Activated naive CD8-positive, alpha-beta T cell (primary cell): ENCODE data around the gene FRK.
"Not testable (repeated sequence)": the region's sequence is repeated elsewhere in the genome, so short reads cannot be mapped to it uniquely, and the experiment has no call there.

Source experiments
- H3K27ac Mint-ChIP-seq: one replicate; pipeline ENCODE4 v1.8.0; 2021; ENCODE audit warnings: mixed read lengths
- H3K27me3 Mint-ChIP-seq: one replicate; pipeline ENCODE4 v1.8.0; 2021; ENCODE audit warnings: mixed read lengths
- H3K36me3 Mint-ChIP-seq: one replicate; pipeline ENCODE4 v1.8.0; 2021; ENCODE audit warnings: mixed read lengths
- H3K4me1 Mint-ChIP-seq: one replicate; pipeline ENCODE4 v1.8.0; 2021; ENCODE audit warnings: low read depth, mixed read lengths
- H3K4me3 Mint-ChIP-seq: one replicate; pipeline ENCODE4 v1.8.0; 2021; ENCODE audit warnings: mild to moderate bottlenecking, mixed read lengths
- H3K9me3 Mint-ChIP-seq: one replicate; pipeline ENCODE4 v1.8.0; 2021; ENCODE audit warnings: low read depth, mixed read lengths

FRK gene

GRCh38 chr6:116059713-116060571, 749 bp downstream of the FRK start:
- no peak overlapping the region for H3K4me3 Mint-ChIP-seq

DNA sequence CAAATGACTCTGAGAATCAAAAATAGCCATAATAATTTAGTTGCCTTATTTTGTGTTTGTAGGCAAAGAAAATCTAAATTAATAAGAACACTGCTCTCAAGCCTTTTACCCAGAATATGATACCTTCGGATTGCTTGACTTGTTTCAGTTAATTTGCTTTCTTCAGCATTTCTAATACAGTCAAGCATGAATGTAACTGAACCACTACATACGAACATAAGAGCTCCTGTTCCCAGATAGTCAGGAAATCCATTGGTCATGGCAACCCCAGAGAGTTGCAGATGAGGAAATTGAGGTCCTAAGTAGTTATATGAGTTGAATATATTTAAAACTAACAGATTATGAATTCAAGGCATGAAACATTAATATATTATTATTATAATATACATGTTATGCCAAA, 2.9 kb downstream of the FRK start:
- H3K27ac Mint-ChIP-seq, result no peak overlapping the region
- peaks cover 7% of the 10 kb centered on the region for H3K27me3 Mint-ChIP-seq
- H3K4me1 Mint-ChIP-seq, result no peaks in the 10 kb centered on the region
- H3K36me3 Mint-ChIP-seq, result no peaks in the 10 kb centered on the region
- H3K9me3 Mint-ChIP-seq, result no peaks in the 10 kb centered on the region
- no peak overlapping the region for H3K4me3 Mint-ChIP-seq

More at GRCh38 chr6:116059713-116060571, 749 bp downstream of the FRK start:
- H3K27ac Mint-ChIP-seq, result no peak overlapping the region
- H3K9me3 Mint-ChIP-seq, result no peaks in the 10 kb centered on the region
- H3K27me3 Mint-ChIP-seq, result peaks cover 9% of the 10 kb centered on the region
- no peaks in the 10 kb centered on the region for H3K4me1 Mint-ChIP-seq
- H3K36me3 Mint-ChIP-seq, result no peaks in the 10 kb centered on the region

GRCh38 chr6:116055513-116055912, 5.2 kb downstream of the FRK start:
- Mint-ChIP-seq H3K9me3 (no peaks in the 10 kb centered on the region), H3K4me3 (no peak overlapping the region), H3K27ac (no peak overlapping the region), H3K27me3 (peaks cover 6% of the 10 kb centered on the region), H3K4me1 (no peaks in the 10 kb centered on the region), H3K36me3 (no peaks in the 10 kb centered on the region)

DNA sequence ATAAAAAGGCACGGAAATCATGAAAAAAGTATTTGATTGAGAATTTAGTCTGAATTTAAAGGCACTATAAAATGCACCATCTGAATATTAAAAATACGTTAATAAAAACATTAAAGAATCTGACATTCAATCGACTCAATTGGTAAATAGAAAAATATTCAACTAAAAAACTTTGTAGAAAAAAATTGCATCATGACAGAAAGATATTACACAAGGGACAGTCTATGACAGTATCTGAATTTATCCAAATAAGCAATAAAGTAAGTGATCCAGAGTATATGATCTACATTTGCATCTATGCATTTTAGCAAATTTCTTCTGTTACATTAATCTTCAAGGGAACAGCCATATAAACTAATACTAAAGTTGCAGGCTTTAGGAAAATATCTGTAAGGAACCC, 9.4 kb downstream of the FRK start:
- Mint-ChIP-seq H3K36me3 (no peaks in the 10 kb centered on the region), H3K27ac (no peak overlapping the region), H3K4me3 (no peak overlapping the region), H3K27me3 (peaks cover 9% of the 10 kb centered on the region), H3K9me3 (no peaks in the 10 kb centered on the region), H3K4me1 (no peaks in the 10 kb centered on the region)

DNA sequence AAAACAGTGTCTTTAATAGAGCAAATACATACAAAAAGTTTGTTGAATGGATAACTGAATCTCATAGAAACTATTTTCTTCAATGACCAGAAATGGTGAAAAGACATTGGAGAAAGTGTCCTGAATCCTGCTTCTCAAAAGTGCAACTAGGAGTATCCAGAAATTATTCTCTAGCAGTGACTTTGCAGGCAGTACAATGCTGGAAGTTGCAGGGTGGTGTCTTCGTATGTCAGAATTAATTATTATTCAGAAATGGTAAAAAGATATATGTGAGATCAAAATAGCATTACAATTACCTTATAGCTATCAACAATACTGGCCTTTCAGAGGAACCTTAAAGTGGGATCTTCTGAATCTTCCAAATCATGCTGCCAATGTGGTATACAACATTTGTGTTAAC, 10.0 kb downstream of the FRK start:
- no peak overlapping the region for H3K4me3 Mint-ChIP-seq
- H3K36me3 Mint-ChIP-seq, result no peaks in the 10 kb centered on the region
- H3K4me1 Mint-ChIP-seq, result no peaks in the 10 kb centered on the region
- no peak overlapping the region for H3K27ac Mint-ChIP-seq
- peaks cover 9% of the 10 kb centered on the region for H3K27me3 Mint-ChIP-seq
- no peaks in the 10 kb centered on the region for H3K9me3 Mint-ChIP-seq

GRCh38 chr6:116049321-116049720, 11.4 kb downstream of the FRK start:
- Mint-ChIP-seq H3K27me3 (peaks cover 9% of the 10 kb centered on the region), H3K36me3 (no peaks in the 10 kb centered on the region), H3K27ac (no peak overlapping the region), H3K9me3 (no peaks in the 10 kb centered on the region), H3K4me1 (no peaks in the 10 kb centered on the region), H3K4me3 (no peak overlapping the region)

DNA sequence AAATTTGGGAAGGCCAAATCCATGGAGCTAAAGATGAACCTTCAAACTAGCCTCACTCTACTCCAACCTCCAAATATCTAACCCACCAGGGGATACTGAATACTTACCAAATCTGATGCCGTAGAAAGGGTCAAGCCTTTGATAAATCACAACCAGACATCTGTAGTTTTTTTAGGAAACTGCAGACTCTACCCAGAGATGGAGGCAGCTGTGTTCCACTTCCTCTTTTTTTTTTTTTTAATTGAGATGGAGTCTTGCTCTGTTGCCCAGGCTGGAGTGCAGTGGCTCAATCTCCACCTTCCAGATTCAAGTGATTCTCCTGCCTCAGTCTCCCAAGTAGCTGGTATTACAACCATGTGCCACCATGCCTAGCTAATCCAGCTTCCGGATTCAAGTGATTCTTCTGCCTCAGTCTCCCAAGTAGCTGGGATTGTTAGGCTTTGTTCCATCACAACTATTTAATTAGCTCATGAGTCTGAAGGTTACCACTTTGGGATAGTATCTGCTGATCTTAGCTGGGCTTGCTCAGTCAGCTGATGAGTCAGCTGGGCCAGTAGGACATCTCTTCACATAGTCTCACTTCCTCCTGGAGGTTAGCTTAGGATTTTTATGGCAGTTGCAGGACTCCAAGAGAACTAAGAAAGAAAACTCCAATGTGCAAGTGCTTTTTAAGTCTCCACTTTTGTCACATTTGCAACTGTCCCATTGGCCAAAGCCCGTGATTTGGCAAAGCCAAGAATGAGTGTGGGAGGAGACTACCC, 13.3 kb downstream of the FRK start:
- no peaks in the 10 kb centered on the region for H3K36me3 Mint-ChIP-seq
- no peak overlapping the region for H3K27ac Mint-ChIP-seq
- peaks cover 16% of the 10 kb centered on the region for H3K27me3 Mint-ChIP-seq
- H3K4me1 Mint-ChIP-seq, result no peaks in the 10 kb centered on the region
- no peaks in the 10 kb centered on the region for H3K9me3 Mint-ChIP-seq
- H3K4me3 Mint-ChIP-seq, result no peak overlapping the region

- Mint-ChIP-seq H3K4me1 (no peaks in the 10 kb centered on the region), H3K27me3 (peaks cover 16% of the 10 kb centered on the region), H3K9me3 (no peaks in the 10 kb centered on the region), H3K36me3 (no peaks in the 10 kb centered on the region), H3K27ac (no peak overlapping the region), H3K4me3 (no peak overlapping the region)
These were observed 14.0 kb downstream of the FRK start for GRCh38 chr6:116046737-116047136.

GRCh38 chr6:116046272-116046671, 14.4 kb downstream of the FRK start:
- H3K27ac Mint-ChIP-seq, H3K36me3 Mint-ChIP-seq, H3K9me3 Mint-ChIP-seq, H3K4me1 Mint-ChIP-seq, H3K4me3 Mint-ChIP-seq: not testable (repeated sequence)
- peaks cover 14% of the 10 kb centered on the region for H3K27me3 Mint-ChIP-seq

DNA sequence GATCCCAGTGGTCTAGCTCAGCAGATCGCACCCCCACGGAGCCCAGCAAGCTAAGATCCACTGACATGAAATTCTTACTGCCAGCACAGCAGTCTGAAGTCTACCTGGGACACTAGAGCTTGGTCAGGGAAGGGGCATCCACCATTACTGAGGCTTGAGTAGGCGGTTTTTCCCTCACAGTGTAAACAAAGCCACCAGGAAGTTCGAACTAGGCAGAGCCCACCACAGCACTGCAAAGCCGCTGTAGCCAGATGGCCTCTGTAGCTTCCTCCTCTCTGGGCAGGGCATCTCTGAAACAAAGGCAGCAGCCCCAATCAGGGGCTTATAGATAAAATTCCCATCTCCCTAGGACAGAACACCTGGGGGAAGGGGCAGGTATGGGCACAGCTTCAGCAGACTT, 18.8 kb downstream of the FRK start:
- Mint-ChIP-seq H3K4me1 (no peaks in the 10 kb centered on the region), H3K27me3 (peaks cover 9% of the 10 kb centered on the region), H3K27ac (no peak overlapping the region), H3K4me3 (no peak overlapping the region), H3K9me3 (no peaks in the 10 kb centered on the region), H3K36me3 (no peaks in the 10 kb centered on the region)

GRCh38 chr6:116040993-116041392, 19.7 kb downstream of the FRK start:
- Mint-ChIP-seq H3K9me3 (no peaks in the 10 kb centered on the region), H3K4me3 (no peak overlapping the region)

GRCh38 chr6:116036885-116037284, 23.8 kb downstream of the FRK start:
- H3K36me3 Mint-ChIP-seq, result no peaks in the 10 kb centered on the region
- H3K4me1 Mint-ChIP-seq, result no peaks in the 10 kb centered on the region
- peaks cover 5% of the 10 kb centered on the region for H3K27me3 Mint-ChIP-seq
- no peaks in the 10 kb centered on the region for H3K9me3 Mint-ChIP-seq
- no peak overlapping the region for H3K4me3 Mint-ChIP-seq
- H3K27ac Mint-ChIP-seq, result no peak overlapping the region

More at GRCh38 chr6:116040993-116041392, 19.7 kb downstream of the FRK start:
- H3K36me3 Mint-ChIP-seq, result no peaks in the 10 kb centered on the region
- H3K27ac Mint-ChIP-seq, result no peak overlapping the region
- peaks cover 9% of the 10 kb centered on the region for H3K27me3 Mint-ChIP-seq
- H3K4me1 Mint-ChIP-seq, result no peaks in the 10 kb centered on the region

DNA sequence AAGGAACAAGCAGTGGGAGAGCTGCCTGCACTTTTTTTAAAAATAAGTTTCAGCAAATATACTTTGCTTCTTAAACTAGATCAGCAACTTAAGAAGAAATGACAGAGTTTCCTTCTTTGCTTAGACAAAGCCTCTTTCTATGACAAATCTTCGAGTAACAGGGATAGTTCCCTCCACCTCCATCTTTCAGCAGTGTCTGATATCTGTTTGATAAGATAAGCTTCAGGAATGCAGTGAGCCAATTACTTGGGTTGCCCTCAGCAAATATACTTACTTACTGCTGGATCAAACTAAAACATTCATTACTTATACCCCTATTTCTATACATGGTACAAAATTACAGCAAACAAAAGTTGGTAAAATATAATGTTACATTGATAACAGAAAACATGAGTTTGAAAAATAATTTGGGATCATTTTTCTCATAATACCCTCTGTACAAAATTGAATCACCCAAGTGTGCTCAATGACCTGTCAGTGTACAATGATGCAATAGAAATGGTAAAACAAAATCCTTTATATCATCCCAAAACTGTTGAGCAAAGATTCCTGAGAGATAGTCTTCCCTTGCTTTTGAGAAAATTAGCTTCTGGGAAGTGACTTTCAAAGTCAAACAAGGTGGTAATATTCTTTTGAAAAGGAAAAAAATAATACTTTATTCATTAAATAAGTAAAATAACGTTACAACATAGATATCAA, 24.5 kb downstream of the FRK start:
- Mint-ChIP-seq H3K9me3 (no peaks in the 10 kb centered on the region), H3K27me3 (peaks cover 7% of the 10 kb centered on the region), H3K4me3 (no peak overlapping the region), H3K27ac (no peak overlapping the region), H3K4me1 (no peaks in the 10 kb centered on the region), H3K36me3 (no peaks in the 10 kb centered on the region)

GRCh38 chr6:116035616-116036015, 25.1 kb downstream of the FRK start:
- H3K4me1 Mint-ChIP-seq, result no peaks in the 10 kb centered on the region
- H3K27me3 Mint-ChIP-seq, result peaks cover 4% of the 10 kb centered on the region
- H3K9me3 Mint-ChIP-seq, result no peaks in the 10 kb centered on the region
- H3K36me3 Mint-ChIP-seq, result no peaks in the 10 kb centered on the region
- no peak overlapping the region for H3K4me3 Mint-ChIP-seq
- no peak overlapping the region for H3K27ac Mint-ChIP-seq

GRCh38 chr6:116034327-116034726, 26.4 kb downstream of the FRK start:
- Mint-ChIP-seq H3K27ac (no peak overlapping the region), H3K4me3 (no peak overlapping the region), H3K27me3 (peaks cover 4% of the 10 kb centered on the region), H3K4me1 (no peaks in the 10 kb centered on the region), H3K9me3 (no peaks in the 10 kb centered on the region), H3K36me3 (no peaks in the 10 kb centered on the region)
